RPMI7951 (cell line): ENCODE results near the gene RPS4Y1. TPM values are rescaled to one million over a fixed set of nuclear protein-coding genes. Genes with fewer than 3 reads are reported as not detected.

Experiments used
- DNase-seq: peaks from one replicate; pipeline ENCODE4 v3.0.0-alpha.2; 2012; ENCODE audit warnings: low read depth
- total RNA-seq: library from RNA; depleted of rRNA; stranded (reverse); fragments of >200 nt; shearing (Covaris generic); gene quantifications from 2 replicates; pipeline ENCODE4 v1.2.3, GENCODE V29; 2014; rRNA removed

Gene RPS4Y1
- total RNA-seq, 1 experiment from 2014 or later = not detected

DNA sequence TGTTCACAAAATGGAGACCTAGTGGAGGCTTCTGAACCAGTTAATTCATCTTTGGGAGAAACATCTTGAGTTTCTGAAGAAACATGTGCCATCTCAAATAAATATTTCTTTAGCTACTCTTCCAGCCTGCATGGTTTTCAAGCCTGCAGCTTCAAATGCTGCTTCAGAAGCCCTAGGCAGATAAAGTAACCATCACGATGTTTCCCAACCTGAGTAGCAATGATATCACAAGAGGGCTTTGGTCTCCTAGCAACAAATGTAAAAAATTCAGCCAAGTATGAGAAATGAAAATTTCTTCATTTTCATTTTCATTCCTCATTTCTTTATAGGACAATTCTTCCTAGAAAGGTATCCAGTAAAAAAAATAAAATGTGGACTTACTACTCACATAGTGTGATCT, 42.2 kb downstream of the RPS4Y1 start:
- DNase-seq = no peak

DNA sequence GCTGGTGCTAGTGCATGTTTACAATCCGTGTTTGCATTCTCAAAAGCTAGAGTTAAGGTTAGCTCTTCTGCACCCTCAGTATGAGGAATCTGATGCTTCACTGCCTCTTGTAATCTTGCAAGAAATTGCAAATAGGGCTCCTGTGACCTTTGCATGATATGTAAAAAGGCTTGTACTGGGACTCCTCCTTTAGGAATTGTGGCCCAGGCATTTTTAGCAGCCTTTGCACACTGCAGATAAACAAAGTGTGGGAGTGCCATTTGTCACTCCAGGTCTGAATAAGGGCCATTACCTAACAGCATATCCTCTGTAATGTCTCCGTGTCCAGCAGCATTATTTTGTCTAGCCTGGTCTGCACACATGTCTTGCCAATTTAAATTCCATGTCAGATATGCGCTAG, 44.5 kb downstream of the RPS4Y1 start:
- no peak for DNase-seq

DNA sequence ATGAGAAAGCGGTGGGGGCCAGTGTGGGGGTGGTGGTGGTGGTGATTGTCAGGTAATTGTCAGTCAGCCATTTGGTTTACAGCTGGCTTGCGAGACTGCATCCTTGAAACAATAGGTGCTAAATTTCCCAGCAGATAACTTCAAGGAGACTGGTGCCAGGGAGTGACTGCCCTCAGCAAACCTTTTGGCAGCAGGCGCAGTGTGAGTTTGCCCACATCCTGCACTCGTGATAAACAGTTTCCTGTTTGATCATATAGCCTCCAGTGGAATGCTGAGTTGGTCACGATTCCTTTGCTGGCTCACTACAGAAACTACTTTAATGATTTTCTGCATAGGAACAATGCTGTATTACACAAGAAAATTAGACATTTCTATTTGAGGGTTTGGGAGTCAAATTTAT, 46.0 kb downstream of the RPS4Y1 start:
- DNase-seq = no peak

DNA sequence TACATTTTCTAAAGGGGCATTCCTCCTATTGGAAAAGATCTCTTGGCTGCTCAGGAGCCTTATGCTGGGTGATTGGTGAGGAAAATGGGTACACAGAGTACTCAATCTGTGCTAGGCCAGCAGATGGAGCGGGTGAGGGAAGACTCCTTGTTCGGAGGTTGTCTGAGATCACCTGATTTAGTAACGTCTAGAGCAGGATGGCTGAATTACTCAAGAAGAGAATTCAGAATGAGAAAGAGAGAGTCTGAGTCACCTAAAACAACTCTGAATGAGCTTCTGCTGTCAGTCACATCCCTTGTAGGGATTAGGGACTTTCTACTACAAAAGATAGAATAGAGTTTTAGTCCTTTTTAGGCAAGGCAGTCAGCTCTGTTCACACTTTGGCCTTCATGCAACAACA, 46.6 kb downstream of the RPS4Y1 start:
- no peak for DNase-seq

DNA sequence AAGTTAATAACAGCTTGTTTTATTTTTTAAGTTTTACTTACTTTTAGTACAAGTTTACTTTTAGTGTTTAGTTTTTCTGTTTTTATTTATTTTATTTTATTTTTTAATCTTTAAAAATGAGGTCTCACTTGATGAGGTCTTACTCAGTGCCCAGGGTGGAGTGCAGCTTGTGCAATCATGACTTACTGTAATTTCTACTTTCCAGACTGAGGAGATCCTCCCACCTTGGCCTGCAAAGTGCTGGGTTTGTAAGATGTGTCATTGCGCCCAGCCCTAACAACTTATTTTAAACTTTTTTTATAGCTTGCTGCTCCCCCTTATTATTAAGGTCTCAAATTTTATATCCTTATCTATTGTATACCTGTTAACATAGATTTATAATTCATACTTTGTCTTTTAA, 52.1 kb downstream of the RPS4Y1 start:
- DNase-seq = no peak

DNA sequence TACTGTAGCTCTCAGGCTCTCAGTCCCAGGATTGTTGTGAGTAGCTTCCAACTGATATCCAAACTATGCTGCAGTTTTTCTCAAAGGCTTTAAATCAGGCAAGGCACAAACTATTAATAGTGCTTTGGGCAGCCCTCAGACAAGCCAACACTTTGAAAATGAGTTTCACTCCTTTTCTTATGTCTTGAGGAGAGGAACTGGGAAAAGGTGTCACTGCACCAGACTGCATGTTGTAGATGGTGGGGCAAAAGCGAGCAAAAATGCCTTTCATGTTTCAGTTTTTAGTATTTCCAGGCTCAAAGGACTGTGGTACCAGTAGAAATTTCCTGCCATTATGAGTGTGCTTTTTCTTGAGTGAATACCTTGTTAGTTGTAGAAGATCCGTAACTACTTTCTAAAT, 54.6 kb downstream of the RPS4Y1 start:
- DNase-seq = no peak

DNA sequence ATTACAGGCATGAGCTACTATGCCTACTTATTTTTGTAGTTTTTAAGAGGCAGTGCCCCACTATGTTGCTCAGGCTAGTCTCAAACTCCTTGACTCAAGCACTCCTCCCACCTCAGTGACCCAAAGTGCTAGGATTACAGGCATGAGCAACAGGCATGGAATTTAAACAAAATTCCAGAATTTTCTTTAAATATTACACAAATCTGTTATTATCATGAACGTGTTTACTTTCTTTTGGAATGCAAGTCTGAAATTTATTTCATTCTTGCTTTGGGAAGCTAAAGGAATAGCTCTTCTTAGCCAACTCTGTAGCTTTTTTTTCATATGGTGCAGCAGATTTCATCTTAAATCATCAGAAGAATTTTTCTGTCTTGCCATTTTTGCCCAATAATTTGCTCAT, 66.0 kb downstream of the RPS4Y1 start:
- DNase-seq = no peak

DNA sequence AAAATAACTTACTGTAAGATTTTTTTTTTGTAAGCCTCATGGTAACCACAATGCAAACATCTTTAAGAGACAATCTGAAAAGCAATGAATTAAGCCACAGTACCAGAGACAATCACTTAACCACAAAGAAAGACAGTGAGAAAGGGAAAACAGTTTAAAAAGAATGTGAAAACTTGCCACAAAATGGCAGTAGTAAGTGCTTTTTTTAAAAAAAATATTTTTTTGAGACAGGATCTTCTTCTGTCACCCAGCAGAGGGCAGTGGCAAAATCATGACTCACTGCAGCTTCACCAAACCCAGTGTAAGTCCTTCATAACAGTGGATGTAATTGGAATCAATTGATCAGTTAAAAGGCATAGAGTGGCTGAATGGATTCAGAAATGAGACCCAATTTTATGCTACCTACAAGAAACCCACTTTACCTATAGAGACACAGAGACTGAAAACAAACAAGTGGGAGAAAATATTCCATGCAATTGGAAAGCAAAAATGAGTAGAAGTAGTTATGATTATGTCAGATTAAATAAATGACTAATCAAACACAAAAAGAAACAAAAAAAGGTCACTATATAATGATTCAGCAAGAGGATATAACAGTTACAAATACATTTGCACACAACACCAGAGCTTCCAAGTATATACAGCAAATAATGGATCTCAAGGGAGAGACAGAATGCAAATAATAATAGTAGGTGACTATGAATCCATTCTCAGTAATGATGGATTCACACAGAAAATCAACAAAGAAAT, 71.8 kb downstream of the RPS4Y1 start:
- no peak for DNase-seq

Other genes starting within 250 kb of the RPS4Y1 start
- gene SRY, start 53.9 kb upstream of the RPS4Y1 start, total RNA-seq = not detected in 2 replicates
- not detected in 2 replicates for gene ZFY, start 93.8 kb downstream of the RPS4Y1 start, total RNA-seq